ENCODE results near the gene UFD1.

Gene UFD1

DNA sequence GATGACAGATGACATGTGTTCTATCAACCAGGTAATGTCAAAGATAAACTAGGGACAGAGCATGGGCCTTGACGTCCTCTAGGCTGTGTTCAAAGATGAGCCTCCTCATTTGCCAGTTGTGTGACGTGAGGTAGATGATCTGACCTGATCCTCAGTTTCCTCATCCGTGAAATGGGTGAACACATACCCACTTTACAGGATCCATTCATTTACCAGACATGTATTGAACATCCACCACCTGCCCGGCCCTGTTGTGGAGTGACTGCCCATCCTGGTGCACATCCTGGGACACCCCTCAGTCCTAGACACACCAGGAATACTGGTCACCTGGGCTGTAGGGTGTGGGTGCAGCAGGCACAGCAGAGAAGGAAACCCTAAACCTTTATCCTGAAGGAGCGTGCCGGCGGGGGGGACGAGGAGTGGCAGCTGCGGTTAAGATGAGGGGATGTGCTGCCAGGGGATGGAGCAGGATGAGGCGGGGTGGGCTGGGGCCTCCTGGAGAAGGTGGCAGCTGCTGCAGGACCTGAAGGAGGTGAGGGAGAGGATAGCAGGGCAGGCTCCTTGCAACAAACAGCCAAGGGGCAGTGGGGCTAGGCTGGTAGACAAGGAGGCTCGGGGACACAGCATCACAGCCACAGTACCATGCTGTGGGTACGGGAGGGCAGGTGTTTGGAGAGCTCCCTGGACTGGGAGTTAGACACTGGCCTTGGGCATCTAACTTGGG, 36.8 kb upstream of the UFD1 start:
- no peak for DNase-seq

DNA sequence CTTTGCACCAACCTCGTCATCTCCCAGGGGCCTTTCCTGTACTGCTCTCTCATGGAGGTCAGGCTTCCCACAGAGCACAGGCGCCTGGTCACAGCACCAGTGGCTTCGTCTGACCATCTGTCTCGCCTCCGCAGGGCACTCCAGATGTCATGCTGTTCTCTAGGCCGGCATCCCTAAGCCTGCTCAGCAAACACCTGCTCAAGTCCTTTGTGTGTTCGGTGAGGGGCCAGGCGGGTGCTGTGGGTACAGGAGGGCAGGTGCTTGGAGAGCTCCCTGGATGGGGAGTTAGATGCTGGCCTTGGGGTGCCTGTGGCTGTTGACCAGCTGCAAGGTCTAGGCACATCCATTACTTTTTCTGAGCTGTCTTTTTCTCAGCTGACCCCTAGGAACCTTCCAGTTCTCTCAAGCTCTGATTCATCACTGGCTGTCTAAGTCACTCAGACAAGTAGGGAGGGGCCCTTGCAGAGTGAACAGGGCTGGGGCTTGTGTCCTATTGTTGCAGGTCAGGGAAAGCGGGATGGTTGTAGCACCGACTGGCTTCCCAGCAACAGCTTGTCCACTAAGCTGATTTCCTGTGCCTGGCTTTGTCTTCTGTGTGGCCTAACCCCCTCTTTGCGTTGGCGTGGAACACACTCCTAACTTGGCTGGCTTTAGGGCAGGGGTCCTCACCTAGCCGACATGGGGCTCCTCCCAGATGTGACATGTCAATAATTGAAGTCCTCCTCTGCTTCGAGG, 36.0 kb upstream of the UFD1 start:
- peak; percentile 22 for DNase-seq

DNA sequence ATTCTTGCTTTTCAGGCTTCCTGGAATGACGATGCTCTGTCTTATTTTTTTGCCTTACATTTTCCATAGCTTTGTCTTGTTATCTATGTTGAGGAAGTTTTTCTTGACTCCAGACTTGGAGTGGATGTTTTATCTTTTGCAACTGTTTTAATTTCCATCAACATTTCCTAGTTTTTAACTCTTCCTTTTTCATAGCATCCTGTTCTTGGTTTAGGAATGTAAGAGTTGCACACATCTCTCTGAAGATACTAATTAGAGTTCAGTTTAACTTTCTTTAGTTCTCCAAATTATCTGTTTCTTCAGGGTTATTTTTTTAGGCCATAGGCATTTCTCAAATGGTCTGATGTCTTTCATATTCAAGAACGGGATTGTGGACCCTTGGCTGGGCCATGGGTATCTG, 34.8 kb upstream of the UFD1 start:
- DNase-seq = no peak

DNA sequence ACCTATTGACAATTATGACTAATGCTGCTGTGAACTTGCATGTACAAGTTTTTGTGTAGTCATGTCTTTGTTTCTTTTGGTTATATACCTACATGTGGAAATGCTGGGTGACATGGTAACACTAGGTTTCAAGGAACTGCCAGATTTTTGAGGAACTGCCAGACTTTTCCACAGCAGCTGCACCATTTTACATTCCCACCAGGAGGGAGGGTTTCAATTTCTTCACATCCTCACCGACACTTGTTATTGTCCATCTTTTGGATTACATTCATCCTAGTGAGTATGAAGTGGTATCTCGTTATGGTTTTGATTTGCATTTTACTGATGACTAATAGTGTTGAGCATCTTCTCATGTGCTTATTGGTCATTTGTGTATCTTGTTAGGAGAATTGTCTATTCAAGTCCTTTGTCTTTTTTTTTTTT, 31.9 kb upstream of the UFD1 start:
- no peak for DNase-seq

DNA sequence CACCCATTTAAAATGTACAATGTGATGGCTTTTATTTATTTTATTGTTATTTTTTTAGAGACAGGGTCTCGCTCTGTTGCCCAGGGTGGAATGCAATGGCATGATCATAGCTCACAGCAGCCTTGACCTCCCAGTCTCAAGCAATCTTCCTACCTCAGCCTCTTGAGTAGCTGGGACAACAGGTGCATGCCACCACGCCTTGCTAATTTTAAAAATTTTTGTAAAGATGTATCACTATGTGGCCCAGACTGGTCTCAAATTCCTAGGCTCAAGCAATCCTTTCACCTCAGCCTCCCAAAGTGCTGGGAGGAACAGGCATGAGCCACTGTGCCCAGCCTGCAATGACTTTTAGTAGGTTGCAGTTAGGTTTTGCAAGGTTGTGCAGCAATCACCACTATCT, 30.9 kb upstream of the UFD1 start:
- no peak for DNase-seq

DNA sequence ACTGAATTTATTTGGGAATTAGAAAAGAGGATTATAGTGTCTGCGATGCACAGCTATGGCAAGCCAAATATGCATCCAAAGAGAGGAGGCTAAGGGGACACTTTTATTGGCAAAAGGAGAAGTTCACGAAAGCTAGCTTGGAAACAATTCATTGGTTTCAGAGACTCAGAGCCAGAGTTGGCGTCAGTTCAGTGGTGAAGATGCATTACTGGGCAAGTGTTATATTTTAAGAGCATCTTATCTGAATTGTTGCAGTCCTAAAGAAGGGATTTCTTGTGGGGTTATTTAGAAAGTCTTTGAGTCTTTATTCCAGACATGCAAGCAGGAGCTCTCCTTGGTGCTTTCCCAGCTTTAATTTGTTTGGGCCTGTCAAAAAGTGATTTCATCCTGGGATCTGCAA, 30.2 kb upstream of the UFD1 start:
- DNase-seq = no peak

DNA sequence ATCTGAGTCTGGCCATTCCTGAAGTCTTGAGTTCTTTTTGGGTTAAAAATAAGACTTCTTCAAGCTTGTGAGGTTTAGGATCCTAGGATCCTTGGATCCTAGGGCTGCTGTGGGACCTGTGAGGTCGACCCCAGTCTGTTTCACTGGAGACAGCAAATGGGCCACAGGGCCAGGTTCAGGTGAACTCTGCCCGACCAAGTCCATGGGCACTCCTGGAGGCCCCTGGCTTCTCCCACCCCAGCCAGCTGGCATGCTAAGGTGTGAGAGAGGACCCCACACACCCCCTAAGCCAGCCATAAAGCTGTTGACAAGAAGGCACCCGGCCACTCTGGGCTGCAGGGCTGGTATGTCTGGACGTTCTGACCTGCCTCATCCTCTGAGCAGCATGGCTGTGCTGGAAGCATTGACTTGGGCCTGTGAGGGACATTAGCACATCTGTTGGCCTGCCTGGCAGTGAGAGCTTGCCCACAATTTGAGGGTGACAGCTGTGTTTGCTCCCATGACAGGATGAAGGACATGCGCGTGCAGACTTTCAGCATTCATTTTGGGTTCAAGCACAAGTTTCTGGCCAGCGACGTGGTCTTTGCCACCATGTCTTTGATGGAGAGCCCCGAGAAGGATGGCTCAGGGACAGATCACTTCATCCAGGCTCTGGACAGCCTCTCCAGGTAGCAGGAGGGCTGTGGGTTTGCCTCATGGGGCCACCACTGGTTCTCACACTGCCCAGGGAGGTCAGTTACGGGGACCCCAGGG, 29.2 kb upstream of the UFD1 start:
- no peak for DNase-seq

DNA sequence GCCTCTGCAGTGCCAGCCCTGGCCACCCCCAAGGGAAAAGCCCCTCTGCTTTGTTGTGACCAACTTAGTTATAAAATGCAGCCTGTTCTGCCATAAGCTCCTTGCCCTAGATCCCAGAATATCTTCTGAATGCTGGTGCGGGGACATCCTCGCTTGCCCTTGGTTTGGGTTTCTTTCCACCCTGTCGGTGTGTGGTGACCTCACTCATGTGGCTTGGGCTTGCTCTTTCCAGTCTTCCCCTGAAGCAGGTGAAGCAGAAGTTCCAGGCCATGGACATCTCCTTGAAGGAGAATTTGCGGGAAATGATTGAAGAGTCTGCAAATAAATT, 28.5 kb upstream of the UFD1 start:
- DNase-seq = no peak

DNA sequence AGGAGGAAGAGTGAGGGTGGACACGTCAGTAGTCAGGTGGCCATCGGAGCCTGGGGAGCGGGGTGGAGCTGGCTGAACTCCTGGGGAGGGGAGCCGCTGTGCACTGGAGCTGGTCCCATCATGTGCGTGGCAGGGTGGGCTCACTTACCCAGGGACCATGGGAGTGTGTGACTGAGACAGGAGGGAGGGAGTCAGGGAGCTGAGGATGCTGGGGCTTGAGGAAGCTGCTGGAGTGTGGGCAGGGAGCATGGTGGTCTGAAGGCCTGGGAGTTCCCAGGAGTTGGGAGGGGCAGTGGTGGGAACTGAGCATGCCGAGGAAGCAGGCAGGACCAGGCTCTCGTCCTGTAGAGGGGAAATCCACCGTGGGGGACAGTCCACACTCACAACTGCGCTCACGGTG, 27.2 kb upstream of the UFD1 start:
- DNase-seq = no peak

DNA sequence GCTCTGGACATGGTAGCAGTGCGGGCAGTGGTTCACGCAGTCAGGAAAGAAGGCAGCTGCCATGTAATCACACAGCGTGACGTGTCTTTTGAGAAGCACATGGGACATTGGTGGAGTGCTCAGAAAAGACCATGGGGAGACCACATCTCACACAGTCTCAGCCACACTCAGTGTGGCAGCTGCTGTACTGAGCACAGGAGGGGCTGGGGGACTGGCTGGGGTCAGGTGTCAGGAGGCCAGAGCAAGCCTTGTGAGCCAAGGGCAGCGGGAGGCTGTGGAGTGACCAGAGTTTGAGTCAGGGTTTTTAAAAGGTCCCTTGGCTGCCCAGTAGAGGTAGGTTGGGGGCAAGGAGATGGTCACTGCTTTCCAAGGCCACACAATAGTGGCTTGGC, 26.7 kb upstream of the UFD1 start:
- no peak for DNase-seq

DNA sequence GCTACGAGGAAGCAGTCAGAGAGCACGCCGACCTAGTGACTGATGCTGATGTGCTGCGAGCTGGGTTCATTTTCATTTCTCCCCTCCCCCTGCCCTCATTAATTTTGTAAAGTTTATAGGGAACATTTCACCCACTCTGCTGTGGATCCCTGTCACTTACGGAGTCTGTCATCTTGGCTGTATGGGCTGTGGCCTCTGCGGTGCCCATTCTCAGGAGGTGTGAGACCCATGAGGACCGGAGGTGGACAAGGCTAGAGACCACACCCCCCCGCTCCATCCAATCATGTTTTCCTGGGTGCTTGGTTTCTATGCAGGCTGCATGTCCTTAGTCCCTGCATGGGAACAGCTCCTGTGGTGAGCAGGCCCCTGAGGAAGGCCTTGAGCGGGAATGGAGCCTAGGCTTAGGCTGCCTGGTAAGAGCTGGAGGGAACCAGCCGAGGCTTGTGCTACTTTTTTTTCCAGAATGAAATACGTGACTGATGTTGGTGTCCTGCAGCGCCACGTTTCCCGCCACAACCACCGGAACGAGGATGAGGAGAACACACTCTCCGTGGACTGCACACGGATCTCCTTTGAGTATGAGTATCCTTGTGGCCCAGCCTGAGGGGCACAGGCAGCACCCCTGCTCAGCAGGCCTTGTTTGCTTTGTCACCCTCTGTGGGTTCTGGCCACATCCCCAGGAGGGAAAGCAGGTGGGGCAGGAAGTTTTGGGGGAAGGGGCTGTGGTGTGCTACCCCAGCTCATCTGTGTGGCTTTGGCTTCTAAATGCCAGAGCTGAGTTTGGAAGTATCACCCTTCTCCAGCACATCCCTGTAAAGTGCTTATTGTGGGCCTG, 26.1 kb upstream of the UFD1 start:
- DNase-seq = no peak

DNA sequence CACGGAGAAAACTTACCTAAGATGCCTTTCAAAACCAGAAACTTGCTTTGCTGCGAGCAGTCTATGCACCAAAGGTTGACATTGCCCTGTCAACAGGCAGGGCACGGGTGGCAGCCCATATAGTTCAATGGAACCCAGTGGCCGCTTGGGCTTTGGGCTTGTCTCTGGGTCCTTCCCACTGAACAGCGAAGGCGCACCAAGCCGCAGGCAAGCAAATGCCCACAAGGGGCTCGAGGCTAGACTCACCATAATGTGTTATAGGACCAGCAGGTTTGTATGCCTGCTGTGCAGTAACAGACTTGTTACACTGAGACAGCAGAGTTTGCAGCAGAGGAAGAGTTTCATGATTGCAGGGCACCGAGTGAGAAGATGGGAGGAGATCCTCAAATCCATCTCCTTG, 24.9 kb upstream of the UFD1 start:
- DNase-seq = no peak

DNA sequence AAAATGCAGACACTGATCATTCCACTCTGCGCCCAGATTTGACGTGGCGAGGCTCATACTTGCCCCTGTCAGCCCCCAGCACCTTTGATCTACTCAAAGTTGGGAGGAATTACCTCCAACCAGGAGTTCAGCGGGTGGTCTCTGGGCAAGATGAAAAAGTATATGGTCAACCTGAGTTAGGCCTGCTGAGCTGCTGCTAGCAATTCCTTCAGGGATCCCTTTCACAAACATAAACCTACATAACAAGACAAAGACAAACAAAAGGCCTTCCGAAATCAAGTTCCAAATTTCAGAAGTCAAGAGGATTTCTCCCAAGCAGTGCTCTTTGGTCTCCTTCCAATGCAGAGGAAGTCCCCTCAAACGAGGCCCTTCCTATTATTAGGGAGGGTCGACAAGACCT, 24.4 kb upstream of the UFD1 start:
- DNase-seq = no peak

DNA sequence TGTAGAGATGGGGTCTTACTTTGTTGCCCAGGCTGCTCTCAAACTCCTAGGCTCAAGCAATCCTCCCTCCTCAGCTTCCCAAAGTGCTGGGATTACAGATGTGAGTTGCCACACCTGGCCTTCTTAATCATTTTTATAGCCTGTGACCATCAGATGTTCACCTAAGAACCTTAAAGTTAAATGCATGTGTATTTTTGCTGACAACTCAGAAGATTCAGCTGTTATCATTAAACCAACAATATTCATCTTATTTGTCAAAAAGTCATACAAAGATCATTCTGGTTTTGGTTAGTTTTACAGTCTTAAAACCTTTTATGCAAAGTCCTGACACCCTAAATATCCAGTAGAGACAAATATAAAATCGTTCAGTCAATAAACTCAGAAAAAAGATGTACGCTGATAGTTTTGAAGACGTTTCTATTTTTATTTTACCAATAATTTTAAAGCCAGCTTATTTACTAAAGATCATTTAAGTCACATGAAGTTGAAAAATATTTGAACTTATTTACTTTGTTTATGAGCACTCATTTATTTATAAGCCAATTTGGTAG, 23.0 kb upstream of the UFD1 start:
- DNase-seq = no peak

DNA sequence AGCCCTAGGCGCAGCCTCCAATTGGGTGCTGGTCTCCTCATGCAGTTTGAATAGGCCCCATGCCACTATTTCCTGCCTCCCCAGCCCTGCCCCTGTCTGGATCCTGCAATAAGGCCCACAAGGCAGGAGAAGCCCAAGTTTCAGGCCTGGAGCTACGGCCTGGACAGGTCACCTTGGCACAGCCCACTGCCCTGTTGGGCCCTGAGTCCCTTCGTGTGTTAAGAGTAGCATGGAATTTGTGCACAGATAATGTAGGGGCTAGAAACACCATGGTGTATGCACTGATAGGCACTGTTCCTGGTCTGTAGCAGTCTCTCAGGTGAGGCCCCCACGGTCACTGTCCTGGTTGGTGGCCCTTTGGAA, 20.9 kb upstream of the UFD1 start:
- DNase-seq = no peak

DNA sequence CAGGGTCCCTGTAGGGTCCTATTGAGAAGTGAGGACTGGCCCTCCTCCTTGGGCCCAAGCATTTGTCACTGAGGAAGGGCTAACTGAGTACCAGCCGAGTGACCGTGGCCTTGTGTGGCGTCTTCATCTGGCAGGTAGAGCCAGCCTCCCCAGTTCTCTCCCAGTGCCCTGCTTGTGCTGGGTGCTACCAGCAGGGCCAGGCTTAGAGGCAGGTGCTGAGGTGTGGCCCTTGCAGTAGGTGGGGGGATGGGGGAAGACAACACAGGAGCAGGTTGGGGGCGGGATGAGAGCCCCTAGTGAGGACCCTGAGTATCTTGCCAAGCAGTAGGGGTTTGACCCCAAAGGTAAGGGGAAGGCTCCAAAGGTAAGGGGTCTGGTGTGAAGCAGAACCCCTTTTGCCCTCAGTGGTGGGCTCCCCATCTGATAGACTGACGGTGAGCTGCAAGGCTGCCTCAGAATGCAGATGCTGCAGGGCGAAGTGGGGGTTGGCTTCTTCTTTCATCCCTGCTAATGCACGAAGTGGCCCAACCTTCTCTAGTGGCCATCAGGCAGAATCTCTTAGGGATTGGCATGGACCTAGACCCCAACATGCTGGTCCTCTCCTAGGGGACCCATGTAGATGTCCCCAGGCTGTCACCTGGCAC, 20.4 kb upstream of the UFD1 start:
- no peak for DNase-seq

DNA sequence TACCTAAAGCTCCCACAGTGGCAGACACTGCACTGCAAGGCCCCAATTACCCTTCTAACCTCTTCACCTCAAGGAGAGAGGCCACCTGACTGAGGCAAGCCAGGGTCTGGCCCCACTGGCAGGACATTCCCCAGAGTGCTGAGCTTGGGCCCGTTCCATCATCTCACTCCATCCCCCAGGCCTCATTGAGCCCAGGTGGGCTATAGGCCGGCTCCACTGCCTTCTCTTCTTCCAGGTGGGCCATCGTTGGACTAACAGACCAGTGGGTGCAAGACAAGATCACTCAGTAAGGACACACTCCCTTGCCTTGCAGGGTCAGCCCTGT, 19.8 kb upstream of the UFD1 start:
- DNase-seq = no peak

DNA sequence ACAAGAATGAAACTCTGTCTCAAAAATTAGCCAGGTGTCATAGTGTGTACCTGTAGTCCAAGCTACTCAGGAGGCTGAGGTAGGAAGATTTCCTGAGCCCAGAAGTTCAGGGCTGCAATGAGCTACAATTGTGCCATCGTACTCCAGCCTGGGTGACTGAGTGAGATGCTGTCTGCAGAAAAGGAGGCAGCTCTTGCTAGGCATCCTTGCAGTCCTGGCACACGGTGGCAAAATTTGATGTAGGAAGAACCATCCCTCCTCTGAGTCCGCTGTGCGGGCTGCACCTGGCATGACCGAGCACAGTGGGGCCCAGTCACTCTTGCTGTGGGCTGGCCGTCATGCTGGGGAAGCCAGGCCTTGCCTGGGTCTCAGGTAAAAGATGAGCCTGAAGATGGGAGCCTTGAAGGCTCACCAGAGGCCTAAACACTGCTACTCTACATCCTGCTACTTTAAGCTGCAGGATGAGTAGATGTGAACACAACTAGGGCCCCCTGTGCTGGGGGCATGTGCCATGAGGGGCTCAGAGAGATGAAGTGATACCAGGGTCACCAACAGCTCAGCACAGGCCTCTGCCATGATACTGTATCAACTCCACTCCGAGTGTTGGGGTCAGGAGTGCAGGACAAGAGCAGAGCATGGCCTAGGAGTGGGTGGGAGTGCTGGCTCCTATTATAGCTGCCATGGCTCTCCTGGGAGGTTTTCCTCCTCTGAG, 19.3 kb upstream of the UFD1 start:
- DNase-seq = no peak

DNA sequence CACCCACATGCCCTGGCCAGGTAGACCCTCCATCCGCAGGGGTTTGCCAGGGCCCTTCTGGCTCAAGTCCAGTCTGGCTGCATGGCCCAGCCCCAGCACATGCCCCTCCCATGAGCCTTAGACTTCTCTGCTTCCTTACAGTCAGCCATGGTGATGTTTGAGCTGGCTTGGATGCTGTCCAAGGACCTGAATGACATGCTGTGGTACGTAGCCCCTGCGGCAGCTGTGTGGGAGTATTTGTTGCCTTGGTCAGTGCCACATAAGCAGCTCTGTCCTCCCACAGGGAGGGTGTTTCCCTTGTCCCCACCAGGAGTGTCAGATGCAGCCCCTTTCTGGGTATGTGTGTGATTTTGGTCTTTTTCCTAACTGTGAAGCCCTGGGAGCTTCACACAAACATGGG, 18.3 kb upstream of the UFD1 start:
- DNase-seq = no peak

DNA sequence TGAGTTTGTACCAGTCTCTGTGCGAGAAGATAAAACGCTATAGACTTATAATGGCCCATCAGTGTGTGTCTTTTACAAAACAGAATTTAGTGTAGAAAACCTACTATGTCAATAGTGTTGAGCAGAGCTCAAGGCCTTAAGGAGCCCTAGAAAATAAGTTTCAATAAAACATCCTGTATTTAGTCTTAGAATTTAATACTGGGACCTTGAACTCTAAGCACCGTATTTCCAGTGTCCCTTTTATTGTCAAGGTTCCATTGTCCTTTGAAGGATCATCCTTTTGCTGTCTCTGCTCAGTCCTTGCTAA, 17.3 kb upstream of the UFD1 start:
- no peak for DNase-seq

DNA sequence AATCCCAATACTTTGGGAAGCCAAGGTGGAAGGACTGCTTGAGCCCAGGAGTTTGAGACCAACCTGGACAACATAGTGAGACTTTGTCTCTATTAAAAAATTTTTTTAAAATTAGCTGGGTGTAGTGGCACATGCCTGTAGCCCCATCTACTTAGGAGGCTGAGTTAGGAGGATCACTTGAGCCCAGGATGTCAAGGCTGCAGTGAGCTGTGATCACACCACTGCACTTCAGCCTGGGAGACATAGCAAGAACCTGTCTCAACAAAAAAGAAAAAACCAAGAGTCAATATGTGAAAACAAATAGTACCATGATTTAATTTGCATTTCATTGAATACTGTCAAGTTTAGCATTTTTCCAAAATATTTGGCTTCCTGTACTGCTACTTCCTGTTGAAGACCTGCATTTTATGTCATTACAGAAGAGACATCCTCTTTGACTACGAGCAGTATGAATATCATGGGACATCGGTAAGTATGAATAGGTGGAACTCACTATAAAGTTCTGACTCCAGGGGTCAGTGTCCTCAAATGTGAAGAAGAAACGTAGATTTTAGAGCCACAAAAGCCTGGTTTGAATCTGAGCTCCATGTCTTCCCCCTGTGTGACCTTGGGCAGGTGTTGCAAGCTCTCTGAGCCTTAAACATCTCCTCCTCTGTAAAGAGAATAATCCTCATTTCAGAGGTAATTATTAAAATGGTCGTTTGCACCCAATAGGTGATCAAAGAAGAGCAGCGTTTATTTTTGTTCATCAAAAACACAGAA, 16.8 kb upstream of the UFD1 start:
- DNase-seq = no peak

All from NCI-H1417 treated with DMSO at 0.1 percent for 48 hours (cell line).